GM21529 (cell line): ENCODE measurements around the gene NTN1.
"Not testable (repeated sequence)": the region's sequence is repeated elsewhere in the genome, so short reads cannot be mapped to it uniquely, and the experiment has no call there.

Experiments
- ATAC-seq: cut with Tn5 transposase; IDR thresholded peaks from one replicate; pipeline ENCODE4 v1.9.1; 2021; ENCODE audit not compliant: unreplicated experiment

Gene NTN1

DNA sequence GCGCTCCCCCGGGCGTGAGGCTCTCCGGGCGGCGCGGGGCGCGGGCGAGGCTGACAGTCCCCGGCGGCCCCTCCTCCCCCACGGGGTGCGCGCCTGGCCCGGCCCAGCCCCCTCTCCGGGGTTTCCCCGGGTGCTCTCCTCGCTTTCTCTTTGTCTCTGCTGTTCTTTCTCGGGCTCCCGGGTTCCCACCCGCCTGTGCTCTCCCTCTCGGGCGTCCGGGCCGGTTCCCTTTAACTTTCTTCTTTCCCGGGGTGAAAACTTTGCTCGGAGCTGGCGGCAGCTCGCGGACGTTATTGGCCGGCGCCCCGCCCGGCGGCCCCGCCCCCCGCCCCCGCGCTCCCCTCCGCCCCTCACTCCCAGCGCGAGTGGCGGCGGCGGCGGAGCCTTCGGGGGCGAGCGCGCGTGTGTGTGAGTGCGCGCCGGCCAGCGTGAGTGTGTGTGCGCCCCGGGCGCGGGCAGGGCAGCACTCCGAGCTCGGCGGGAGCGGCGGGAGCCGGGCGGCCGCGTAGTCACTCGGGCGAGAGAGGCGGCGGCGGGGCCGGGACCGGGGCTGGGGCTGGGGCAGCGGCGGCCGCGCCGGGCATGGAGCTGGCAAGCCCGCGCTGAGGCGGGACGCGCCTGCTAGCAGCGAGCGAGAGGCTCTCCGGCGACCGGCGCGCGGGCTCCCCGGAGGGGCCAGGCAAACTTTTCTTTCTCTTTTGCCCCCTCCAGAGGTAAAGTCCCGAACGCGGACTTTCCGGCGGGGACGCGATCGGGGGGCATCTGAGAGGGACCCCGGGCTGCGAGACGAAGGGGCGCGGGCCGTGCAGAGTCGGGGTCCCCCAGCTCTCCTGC, at the start of gene NTN1:
Gene NTN1, plus strand, starts transcription at position 353 of the 834 bp plus-strand sequence. CDS start 864 bp downstream, outside the sequence.
- ATAC-seq, result peak; percentile 60

DNA sequence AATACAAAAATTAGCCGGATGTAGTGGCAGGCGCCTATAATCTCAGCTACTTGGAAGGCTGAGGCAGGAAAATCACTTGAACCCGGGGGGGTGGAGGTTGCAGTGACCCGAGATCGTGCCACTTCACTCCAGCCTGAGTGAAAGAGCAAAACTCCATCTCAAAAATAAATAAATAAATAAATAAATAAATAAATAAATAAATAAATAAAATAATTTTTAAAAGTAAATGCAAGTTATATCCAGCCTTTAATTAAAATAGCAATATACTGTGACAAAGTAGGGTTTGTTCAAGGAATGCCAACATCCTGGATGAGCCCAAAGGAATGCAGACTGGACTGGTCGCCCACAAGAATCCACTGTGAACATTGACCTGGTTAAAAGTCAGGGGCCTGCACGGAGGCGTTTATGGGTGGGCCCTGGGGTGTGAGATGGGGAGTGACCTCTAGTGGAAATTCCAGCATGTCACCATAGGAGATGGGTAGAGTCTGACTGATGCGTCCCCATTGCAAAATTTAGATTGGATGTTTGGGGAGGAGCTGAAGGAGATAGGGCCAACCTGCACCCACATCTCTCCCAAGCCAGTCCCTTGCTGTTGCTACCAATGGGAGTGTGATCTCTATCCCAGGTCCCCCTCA, 46.1 kb upstream of the NTN1 start:
- ATAC-seq, result no peak

DNA sequence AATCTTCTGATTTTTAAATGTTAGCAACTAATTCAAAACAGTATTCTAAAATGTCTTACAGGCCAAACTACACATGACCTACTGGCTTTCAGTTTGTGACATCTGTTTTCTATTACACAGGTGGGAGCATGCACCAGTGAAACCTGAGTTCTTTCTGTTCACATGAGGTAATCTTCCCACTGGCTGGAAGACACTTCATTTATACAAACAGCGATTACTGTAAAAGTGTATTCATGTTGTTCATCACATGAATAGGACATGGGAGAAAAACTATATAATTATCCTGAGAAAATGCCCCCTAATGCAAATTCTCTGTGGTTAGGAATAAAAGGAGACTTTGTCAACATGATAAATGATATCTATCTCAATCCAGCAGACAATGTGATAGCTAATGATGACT, 44.7 kb upstream of the NTN1 start:
- ATAC-seq, result no peak

DNA sequence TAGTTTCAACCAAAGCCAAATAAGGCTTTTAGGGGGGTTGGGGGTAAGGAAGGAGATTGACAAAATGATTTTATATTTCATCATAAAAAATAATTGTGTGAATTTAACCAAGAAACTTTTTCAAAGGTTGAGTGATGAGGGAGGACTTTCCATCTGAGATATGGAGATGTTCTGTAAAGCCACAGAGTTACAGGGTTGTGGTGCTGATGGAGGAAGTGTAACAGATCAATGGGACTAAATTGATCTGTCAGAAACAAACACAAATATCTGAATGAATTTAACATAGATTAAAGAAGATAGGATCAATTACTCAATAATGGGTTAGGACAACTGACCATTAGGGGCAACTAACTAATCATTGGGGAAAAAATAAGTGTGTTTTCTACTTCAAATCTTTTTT, 41.6 kb upstream of the NTN1 start:
- ATAC-seq, result no peak

DNA sequence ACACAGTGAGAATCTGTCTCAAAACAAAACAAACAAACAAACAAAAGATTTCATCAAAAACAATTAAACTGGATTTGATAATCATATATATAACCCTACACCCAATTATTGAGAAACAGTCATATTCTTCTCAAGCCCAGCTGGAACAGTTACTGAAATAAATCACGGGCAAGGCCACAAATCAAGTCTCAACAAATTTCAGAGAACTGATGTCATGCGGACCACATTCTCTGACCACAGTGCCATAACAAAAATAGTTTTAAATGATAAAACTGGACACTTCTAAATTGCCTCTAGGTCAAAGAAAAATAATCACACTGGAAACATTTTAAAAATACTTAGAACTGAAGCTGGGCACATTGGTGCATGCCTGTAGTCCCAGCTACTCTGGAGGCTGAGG, 39.9 kb upstream of the NTN1 start:
- no peak for ATAC-seq

DNA sequence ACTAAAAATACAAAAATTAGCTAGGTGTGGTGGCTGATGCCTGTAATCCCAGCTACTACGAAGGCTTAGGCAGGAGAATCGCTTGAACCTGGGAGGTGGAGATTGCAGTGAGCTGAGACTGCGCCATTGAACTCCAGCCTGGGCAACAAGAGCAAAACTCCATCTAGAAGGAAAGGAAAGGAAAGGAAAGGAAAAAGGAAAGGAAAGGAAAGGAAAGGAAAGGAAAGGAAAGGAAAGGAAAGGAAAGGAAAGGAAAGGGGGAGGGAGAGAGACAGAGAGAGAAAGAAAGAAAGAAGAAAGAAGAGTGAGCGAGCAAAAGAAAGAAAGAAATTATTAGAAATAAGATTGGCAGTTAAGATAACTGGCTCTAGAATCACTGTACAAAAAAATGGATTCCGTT, 37.1 kb upstream of the NTN1 start:
- not testable (repeated sequence) for ATAC-seq

DNA sequence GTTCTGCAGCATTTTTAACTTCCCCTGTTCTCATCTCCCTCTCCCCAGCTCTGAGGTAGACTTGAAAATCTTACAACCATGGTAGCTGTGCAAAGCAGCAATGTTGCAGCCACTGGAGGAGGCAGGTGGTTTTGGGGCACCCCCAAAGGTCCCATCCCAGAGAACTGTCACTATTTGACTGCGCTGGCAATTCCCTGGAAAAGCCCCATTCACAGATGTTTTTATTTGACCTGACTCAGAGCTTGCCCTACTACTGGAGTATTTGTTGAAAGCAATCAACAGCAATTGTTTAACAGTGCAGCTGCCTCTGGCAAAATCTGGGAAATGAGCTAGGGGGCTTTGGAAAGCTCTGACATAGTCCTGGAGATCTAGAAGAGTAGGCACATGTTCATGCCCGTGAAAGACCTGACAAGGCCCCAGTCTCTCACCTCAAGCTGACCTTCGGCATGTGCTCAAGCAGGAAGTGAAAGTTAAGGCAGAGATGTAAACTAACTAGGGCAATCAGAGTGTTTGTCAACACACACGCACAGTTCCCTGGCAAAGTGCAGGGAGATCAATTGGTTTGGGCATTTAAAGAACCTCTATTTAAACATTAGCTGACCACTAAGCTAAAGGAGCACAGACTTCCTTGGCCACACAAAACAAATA, 36.1 kb upstream of the NTN1 start:
- ATAC-seq, result no peak

DNA sequence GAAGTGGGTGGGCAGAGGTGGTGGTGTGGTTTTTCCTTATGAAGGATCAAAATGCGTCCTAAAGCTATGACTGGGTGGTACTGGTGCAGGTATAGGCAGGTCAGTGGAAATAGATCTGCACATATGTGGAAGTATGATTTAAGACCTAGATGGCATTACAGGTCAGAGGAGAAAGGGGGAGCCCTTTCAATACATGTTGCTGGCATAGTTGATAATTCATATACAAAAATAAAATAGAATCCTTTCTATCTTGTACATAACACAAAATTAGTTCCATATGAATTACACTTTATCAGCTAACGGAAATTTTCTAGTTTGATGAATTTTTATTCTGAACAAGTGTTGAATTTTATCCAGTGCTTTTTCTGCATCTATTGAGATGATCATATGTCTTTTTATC, 35.0 kb upstream of the NTN1 start:
- no peak for ATAC-seq

DNA sequence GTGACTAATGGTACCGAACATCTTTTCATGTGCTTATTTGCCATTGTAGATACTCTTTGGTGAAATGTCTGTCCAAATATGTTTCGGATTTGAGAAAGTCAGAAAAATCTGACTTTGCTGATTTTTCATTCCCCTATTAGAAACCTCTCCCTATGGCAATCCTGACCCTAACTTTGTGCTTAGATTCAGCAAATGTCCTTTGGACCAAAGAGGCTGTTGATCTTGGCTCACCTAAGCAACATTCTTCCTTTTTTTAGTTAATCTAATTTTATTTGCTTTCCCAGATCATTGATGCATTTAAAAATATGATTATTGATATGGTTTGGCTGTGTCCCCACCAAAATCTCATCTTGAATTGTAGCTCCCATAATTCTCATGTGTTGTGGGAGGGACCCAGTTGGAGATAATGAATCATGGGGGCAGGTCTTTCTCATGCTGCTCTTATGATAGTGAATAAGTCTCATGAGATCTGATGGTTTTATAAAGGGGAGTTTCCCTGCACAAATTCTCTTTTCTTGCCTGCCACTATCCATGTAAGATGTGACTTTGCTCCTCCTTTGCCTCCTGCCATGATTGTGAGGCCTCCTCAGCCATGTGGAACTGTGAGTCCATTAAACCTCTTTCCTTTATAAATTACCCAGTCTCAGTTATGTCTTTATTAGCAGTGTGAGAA, 32.9 kb upstream of the NTN1 start:
- not testable (repeated sequence) for ATAC-seq

DNA sequence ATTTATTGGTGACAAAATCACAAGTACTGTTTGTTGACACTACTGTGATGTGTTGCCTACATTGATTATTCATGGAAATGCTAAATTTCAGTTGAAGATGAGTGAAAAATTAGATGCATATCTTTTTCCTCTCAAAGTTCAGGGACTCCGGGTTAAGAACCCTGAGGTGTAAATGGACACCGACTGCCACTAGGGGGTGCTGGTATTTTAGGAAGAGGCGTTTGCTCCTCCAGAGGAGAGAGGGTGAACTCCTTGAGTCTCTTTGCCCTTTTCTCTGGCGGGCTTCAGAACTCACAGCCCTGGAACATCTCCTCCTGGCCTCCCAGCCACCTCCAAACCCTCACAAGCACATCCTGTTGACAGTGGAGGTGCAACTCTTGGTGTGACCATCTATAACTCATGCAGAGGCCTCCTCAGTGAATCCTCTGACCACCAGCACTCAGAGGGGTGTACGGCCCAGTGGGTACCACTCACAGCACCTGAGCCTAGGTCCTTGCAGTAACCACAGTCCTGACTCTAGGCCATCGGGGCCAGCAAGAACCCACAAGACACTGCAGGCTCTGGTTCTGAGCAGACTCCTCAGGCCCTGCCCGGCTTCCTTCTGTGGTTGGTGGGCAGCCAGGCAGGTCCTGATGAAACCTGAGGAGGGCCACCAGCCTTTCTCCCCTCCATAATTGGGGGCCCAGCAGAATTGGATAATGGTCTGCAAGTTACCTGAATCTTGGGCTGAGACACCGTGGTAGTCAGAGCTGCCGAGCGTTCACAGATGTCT, 29.6 kb upstream of the NTN1 start:
- ATAC-seq, result no peak

DNA sequence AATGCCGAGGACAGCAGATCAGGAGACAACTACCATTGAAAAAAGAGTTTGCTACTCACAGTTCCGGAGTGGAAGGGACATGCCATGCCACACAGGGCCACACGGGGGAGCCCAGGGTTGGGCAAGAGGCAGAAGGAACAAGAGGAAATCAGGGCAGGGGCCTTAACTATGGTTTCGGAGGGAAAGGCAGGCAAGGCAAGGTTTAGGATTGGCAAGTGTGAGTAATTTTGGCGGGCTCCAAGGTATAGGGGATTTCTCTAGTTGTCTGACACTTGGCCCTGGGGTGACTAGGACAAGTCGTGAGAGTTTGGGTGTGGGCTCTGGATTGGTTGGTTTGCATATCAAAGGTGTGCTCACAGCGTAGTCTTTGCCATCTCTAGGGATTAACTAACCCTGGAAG, 27.0 kb upstream of the NTN1 start:
- ATAC-seq, result no peak

DNA sequence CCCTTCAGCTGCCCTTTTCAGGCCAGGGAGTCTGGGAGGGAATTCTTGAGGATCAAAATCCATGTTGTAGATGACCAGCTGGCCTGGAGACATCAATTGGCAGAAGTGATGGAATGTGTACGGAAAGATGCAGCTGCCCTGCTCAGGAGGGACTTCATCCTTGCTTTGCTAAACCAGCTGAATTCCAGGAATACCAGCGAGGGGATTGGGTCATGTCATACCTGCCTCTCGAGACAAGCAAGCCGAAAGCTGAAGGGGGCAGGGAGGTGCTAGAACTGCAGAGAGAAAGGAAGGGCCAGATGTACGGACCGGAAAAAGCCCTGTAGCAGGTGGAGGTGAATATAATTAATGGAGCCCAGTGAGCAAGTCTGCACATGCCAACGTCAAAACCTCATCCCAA, 25.6 kb upstream of the NTN1 start:
- ATAC-seq, result no peak

DNA sequence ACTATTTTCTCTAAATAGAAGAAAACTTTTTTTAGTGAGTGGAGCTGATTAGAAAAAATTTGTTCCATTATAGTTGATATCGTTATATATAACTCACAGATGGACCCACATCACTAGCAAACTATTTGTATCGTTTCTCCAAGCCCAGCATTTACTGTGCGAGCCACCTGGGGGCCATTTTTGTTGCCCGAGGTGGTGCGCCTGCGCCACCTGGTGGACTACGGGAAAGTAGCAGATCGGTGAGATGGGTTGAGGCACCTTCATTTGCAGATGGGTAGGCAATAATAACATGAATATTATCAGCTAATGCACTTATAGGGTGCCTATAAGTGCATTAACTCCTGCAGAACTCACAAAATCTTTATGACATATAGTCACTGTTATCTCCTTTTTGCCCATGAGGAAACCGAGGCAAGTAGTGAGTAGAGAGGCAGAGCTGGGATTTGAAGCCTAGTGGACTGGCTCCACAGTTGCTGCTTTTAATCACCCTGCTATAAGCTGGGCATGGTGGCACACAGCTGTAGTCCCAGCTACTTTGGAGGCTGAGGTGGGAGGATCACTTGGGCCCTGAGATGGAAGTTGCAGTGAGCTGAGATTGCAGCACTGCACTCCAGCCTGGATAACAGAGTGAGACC, 23.2 kb upstream of the NTN1 start:
- ATAC-seq, result no peak

DNA sequence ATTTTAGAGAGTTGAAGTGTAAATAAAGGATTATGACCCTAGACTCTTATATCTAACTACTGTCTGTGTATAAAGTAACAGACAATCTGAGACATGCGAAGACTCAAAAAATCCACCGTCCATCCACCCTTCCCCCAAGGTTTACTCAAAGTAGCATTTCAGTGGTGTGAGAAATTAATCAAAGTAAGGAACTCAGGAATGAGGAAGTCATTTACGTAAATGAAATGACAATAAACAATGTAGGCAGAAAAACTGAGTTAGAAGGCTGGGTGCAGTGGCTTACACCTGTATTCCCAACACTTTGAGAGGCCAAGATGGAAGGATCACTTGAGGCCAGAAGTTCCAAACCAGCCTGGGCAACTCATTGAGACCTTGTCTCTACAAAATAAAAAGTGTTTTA, 19.8 kb upstream of the NTN1 start:
- ATAC-seq, result no peak

DNA sequence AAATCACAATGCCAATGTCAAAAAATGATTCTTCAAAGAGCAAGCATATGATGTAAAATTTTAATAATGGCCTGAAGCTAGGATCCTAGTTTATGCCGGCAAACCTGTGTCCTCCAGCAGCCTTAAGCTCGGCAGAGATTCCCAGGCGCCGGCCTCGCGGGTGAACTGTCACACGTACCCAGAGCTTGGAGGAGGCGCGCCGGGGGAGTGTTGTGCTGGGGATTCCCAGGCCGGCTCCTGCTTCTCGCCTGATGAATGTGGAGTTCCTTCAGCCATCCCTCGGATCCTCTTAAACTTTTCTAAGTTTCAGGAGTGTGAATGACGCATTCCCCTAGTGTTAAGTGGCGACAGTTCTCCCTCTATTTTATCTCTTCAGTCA, 19.1 kb upstream of the NTN1 start:
- ATAC-seq, result no peak

DNA sequence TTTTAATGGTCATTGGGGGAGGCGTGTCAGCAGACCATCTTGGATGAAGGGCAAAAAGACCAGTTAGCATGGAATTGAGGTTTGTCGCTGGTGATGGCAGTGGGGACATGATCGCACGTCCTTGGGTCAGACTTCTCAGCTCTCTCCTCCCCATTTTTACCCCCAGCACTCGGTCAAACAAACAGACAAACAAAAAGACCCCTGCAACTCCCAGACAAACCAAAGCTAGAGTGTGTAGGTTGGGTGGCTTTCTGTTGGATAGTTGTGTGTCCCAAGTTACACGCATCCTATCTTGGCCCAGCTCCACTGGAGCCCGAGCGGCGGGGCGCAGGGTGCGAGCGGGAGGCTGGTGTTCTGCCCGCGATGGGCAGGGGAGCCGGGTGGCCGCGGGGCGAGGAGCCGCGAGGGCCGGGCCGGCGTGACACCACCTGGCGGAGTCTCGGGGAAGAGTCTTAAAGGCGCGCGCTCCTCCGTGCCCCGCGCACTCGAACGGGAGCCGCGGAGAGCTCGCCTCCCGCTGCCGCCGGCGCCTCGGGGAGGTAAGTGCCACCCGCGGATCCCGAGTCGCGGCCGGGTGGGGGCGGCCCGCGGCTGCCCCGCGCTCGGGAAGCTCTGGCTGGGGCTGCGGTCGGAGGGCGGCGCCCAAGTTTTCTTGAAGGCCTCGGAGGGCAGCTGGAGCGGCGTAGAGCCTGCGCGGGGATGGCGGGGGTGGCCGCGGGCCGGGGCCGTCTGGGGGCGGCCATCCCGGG, 18.5 kb upstream of the NTN1 start:
- ATAC-seq, result no peak

DNA sequence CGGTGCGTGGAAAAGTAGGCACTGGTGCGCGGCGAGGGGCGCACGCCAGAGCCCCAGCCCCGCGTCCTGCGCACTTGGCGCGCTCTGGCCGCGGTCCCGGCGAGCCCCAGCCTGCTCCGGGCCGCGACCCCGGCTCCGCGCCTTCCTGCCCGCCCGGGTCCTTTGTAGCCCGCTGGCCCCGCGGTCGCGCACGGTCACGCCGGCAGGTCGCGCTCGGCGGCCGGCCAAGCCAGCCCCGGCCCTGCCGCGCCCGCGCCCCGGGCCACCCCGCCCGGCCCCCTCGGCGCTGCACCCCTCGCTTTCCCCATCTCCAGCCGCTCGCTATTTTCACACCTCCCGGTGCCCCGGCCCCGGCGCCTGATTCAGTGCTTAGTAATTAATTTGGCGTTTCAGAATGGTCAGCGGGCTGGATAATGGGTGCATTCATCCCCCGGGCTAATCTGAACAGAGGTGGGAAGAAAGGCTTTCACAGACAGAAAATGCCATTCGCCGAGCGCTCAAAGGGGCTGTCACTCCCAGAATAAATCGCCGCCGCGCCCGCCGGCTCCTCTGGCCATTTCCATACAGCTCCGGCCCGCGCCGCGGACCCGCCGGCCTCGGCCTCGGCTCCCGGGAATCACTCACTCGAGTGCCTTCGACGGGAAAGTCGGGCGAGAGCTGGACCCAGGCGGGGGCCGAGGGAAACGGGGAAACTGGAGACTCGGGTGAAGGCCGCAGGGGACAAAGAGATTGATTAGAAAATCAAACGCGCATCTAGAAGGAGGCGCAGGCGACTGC, 17.8 kb upstream of the NTN1 start:
- ATAC-seq, result no peak

DNA sequence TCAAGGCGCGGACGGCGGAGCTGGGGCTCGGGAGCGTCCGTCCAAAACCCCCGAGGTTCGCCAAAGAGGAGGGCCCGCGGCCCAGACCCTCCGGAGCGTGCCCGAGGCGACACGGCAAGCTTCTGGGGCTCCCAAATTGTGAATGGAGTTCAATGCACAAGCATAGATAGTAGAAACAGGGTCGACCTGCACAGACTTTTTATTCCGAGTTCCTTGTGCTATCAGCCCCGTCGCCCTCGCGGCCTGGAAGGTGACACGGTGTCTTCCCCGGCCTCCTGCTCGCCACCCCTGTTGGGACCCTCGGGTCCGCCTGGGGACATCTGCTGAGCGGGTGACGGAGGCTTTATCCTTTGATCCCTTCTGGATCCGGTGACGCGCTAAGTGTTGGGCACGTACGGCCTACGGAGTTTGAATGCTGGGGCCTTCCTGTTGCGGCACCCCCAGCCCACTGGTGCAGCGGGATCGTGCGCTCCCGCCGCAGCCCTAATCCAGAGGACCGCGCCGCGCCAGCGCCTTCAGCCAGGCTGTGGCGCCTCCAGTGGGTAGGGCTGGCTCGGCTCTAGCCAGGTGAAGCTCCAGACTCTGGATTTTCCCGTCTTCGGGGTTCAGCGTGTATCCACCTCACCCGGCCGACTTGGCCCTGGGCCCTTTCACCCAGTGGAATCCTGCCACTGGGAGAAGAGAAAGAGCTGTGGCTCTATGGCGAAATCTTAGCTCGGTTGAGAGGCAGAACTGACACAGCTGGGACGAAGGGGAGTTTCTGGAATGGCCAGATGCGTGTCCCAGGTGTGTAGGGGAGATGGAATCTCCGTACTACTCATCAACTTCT, 17.0 kb upstream of the NTN1 start:
- no peak for ATAC-seq
